Measurements from ENCODE around the gene HOXA6. TPM values are rescaled to one million over a fixed set of nuclear protein-coding genes. Genes with fewer than 3 reads are reported as not detected.
A peak's percentile ranks its signal among the peaks of the same experiment; 100 is the strongest.

The HOXA6 gene
- total RNA-seq, 1 donor from 2014 or later, result not detected

DNA sequence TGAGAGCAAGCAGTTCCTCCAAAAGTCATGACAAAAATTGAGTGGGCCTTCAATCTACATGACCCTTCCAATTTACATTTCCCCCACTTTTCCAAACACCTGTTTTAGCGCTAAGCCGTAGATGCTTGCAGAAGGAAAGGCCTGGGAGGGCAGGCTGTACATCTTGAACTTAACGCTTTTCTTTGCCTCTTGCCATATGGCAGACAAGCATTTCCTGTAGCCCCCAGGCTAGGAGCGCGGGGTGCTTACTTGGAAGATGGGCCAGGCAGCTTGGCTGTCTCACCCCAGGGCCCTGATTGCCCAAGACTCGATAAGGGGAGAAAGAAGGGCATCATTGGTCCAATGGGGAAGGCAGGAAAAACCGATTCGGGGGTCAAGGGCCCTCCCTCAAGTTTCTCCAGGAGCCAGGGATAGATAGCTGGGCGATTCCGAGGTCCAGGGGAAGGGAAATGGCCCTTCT is 24.8 kb upstream of the HOXA6 start:
- no peak for DNase-seq
- no peak overlapping the region for H3K4me3 Mint-ChIP-seq
- H3K27ac Mint-ChIP-seq, result peak overlapping the region; percentile 80
- H3K9me3 Mint-ChIP-seq, result peaks cover 8% of the 10 kb centered on the region
- H3K27me3 Mint-ChIP-seq, result peaks cover 62% of the 10 kb centered on the region
- intact Hi-C loops (cut with micrococcal nuclease), result loop anchor here (2.0 kb wide), 2 partner anchors 16 to 24 kb away; partner anchors contain the start of gene HOXA7
- peaks cover 7% of the 10 kb centered on the region for H3K36me3 Mint-ChIP-seq (ENCODE audit: low read depth)
- H3K4me1 Mint-ChIP-seq, result peaks cover 5% of the 10 kb centered on the region

DNA sequence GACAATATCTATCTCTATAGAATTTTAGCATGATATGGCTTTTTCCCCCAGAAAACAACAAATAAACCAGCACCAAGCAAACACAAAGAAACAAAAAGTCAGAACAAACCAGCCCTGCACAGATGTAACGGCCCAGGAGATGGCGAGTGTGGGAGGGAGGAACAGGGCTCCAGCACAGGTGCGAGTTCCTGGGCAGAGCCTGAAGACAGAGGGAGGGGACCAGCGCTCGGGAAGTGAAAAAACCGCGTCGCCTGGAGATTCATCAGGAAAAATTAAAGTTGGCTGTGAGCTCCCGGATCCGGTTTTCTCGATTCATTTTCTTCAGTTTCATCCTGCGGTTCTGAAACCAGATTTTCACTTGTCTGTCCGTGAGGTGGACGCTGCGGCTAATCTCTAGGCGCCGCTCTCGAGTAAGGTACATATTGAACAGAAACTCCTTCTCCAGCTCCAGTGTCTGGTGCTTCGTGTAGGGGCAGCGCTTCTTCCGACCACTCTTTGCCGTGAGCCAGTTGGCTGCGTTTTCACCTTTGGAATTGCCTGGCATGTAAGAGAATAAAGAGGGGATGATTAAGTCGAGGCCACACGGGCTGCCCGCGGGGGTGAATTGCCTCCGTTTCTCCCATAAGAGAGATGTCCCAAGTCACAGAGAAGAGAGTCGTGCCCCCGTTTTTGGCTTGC is 24.2 kb upstream of the HOXA6 start:
- no peak overlapping the region for H3K4me3 Mint-ChIP-seq

DNA sequence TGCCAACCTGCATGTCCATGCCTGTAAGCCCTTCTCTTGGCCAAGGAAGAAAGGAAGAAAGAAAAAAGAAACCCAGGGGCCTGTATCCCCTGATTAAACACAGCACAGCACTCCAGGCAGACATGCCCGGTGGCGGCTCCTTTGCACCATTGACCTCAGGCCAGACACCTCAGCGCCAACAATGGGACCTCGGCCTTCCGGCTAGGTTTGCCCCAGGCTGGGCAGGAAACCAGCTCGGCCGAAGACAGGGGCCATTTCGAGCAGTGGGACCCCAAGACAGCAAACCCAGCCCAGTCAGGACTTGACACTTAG is 23.7 kb upstream of the HOXA6 start:
- H3K36me3 Mint-ChIP-seq (ENCODE audit: low read depth), result peaks cover 7% of the 10 kb centered on the region
- no peak for DNase-seq
- no peak overlapping the region for H3K27ac Mint-ChIP-seq
- H3K27me3 Mint-ChIP-seq, result peaks cover 67% of the 10 kb centered on the region
- peaks cover 5% of the 10 kb centered on the region for H3K4me1 Mint-ChIP-seq
- intact Hi-C loops (cut with micrococcal nuclease), result loop anchor here (2.0 kb wide), 1 partner anchor 14 kb away; the partner anchor contains the start of gene HOXA11
- no peak overlapping the region for H3K4me3 Mint-ChIP-seq
- peaks cover 8% of the 10 kb centered on the region for H3K9me3 Mint-ChIP-seq

More for the DNA sequence above, 24.2 kb upstream of the HOXA6 start:
- peaks cover 67% of the 10 kb centered on the region for H3K27me3 Mint-ChIP-seq
- peaks cover 8% of the 10 kb centered on the region for H3K9me3 Mint-ChIP-seq
- peaks cover 7% of the 10 kb centered on the region for H3K36me3 Mint-ChIP-seq (ENCODE audit: low read depth)
- H3K4me1 Mint-ChIP-seq, result peaks cover 5% of the 10 kb centered on the region
- intact Hi-C loops (cut with micrococcal nuclease), result loop anchor here (2.0 kb wide), 3 partner anchors 13 to 25 kb away; partner anchors contain the start of genes HOXA11 and HOXA7
- DNase-seq, result no peak
- peak overlapping the region; percentile 80 for H3K27ac Mint-ChIP-seq

DNA sequence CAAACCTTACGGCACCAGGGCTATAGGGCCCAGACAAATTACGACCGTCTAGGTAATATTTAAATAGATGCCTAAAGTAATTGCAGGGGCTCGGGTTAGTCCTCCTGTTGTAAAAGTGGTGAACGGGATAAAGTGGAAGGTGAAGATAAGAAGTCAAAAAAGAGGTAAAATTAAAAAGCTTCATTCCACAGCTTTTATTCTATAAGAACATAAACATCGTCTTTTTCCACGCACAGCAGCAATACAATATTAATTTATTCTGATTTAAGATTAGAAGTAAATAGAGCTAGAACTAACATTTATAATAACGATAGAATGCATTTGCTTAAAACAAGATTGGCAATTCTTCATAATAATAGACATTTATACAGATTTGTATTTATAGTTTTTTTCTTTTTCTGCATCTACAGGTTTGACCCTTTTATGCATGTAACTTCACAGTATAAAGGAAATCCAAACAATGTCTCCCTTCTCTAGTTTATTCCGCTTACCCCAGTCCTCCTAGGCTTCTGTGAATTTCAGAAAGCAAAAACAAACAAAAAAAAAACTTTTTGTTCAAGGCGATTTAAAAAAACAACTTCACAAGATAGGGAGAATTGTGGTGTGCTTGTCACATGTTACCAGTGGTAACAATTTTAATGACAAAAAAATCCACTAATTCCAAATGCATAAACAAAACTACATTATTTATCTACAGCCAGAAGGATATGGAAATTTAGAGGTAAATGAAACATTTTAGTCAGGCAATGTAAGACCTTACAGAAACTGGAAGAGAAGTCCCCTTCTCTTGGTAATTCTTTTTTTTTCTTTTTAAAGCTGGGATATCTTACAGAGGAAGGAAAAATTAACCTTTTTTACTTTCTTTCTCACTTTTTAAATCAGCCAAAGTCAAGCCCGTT is 23.1 kb upstream of the HOXA6 start:
- Mint-ChIP-seq H3K27me3 (peaks cover 65% of the 10 kb centered on the region), H3K27ac (no peak overlapping the region), H3K9me3 (peaks cover 8% of the 10 kb centered on the region), H3K4me3 (no peak overlapping the region), H3K4me1 (peaks cover 5% of the 10 kb centered on the region), H3K36me3 (ENCODE audit: low read depth) (peaks cover 7% of the 10 kb centered on the region)
- no peak for DNase-seq
- intact Hi-C loops (cut with micrococcal nuclease), result loop anchor here (2.0 kb wide), 1 partner anchor 14 kb away; the partner anchor contains the start of gene HOXA11

DNA sequence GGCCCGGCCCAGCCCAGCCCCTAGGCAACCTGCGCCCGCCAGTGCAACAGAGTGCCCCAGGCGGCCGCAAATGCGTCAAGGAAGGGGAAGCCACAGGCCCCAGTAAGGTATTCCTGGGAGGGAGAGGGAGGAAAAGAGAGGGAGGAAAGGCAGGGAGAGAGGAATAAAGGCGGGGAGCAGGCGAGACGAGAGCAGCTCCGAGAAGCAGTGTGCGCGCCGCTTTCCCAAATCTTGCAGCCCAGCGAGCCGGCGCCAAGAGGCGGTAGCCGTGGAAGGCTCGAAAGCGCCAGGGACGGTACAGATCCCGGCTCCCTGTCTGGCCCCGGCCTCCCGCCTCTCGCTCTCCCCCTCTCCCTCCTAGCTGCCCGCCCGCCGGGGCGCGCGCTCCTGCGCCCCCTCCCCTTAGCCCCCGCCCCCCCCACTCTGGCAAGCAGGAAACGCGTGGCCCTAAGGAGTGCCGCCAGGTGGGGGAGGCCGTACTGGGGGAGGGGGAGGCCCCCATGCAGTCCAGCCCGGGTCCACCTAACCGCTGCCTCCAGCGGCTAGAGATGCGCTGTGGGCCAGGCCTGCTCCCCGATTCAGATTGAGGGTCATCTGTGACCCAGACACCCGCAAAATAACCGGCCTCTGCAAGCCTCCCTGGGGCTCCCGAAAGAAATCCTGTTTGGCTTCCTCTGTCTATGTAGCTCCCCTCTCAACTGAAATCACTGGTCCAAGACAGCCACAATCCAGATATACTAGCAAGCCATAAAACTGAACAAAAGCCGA is 22.3 kb upstream of the HOXA6 start:
- Mint-ChIP-seq H3K27ac (no peak overlapping the region), H3K9me3 (peaks cover 8% of the 10 kb centered on the region), H3K4me1 (peaks cover 5% of the 10 kb centered on the region), H3K4me3 (no peak overlapping the region), H3K36me3 (ENCODE audit: low read depth) (peaks cover 7% of the 10 kb centered on the region), H3K27me3 (peaks cover 62% of the 10 kb centered on the region)
- intact Hi-C loops (cut with micrococcal nuclease), result loop anchor here (2.0 kb wide), 1 partner anchor 15 kb away; the partner anchor contains the start of gene HOXA11
- no peak for DNase-seq

DNA sequence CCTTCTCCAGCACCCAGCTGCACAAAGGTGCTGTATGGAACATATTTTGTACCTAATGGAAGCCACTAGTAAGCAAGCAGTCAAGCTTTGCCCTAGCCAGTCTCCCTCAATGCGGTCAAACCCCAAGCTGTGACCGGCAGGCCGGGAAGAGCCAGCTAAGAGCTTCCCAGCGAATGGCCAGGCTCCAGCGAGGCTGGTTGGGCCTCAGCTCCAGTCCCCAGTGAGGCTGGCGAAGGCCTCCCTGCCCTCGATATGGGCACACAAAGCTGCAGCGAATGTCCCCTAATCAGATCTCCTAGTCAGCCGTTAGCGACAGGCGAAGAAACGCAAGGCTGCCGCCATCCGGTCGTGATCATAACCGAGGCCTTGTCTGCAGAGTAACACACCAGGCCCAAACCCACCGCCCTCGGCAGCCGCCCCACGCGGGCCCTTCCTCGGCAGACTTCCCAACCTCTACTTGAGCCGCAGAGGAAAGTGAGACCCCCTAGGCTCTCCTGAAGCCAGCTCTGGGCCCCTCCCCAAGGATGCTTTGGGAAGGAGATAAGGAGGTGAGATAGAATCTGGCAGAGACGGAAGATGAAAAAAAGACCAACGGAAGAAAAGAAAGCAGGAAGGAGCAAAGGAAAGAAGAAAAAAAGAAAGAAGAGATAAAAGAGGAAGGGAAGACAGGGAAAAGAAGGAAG is 20.8 kb upstream of the HOXA6 start:
- H3K9me3 Mint-ChIP-seq, result peaks cover 8% of the 10 kb centered on the region
- DNase-seq, result peak; percentile 70
- peaks cover 5% of the 10 kb centered on the region for H3K4me1 Mint-ChIP-seq
- no peak overlapping the region for H3K4me3 Mint-ChIP-seq
- peaks cover 8% of the 10 kb centered on the region for H3K36me3 Mint-ChIP-seq (ENCODE audit: low read depth)
- intact Hi-C loops (cut with micrococcal nuclease), result no loop called here
- H3K27ac Mint-ChIP-seq, result peak overlapping the region; percentile 81
- H3K27me3 Mint-ChIP-seq, result peaks cover 68% of the 10 kb centered on the region

DNA sequence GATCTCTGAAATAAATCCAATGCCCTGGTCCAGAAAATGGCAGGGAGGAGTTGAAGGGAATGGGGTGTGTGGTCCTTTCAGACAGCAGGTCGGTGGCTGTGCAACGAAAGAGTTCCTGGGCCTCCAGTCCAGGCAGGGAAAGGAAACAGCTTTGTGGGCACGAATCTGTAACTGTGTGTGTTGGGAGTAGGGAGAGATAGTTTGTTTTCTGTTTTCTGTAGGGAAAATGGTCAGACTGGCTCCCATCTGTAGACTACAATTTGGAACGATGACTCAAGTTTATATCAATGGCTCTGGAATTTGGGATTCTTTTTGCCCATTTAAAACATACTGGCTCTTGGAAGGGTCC is 20.3 kb upstream of the HOXA6 start:
- H3K4me1 Mint-ChIP-seq, result peaks cover 5% of the 10 kb centered on the region
- H3K36me3 Mint-ChIP-seq (ENCODE audit: low read depth), result peaks cover 8% of the 10 kb centered on the region
- no peak for DNase-seq
- H3K9me3 Mint-ChIP-seq, result peaks cover 8% of the 10 kb centered on the region
- peaks cover 73% of the 10 kb centered on the region for H3K27me3 Mint-ChIP-seq
- H3K27ac Mint-ChIP-seq, result no peak overlapping the region
- intact Hi-C loops (cut with micrococcal nuclease), result no loop called here
- no peak overlapping the region for H3K4me3 Mint-ChIP-seq

DNA sequence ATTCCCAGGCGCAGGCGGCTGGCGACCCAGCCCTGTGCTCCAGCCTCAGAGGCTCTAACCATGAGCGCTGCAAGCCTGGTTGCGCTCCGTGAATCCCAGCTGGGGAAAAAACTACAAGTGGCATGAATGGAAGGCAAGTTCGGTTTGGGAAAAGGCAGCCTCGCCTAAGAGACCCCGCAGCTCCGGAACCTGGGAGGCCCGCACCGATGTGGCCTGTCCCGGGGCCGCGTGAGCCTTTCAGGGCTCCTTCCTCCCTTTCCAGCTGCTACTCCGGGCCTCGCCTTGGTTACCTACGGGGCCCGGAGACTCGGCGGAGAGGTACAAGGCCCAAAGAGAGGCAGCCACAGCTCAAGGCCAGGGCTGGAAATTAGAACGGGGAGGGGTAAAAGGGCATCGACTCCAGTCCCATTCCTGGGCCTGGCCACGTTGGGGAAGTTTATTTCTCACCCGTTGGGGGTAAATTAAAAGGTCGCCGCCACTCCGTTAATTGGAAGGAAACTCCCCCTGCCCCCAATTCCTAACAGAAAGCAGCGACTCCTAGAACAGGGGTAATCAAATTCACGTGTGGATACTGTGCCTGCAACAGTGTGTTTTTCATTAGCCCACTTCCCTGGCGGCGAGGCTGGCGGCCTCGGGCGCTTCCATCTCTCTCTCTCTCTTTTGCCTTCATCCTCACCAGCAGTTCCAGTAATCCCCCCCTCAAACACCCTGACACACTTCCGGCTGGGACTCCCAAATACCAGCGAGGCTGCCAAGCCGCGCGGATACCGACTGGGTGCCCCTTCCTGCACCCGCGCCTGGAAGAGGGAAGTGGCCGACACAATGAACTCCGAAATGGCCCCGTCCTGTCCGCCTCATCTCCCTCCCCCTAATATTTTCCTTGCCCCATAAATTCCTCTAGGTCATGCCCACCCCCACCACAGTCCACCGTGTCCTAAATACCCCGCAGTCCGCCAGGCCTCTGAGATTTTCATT is 19.2 kb upstream of the HOXA6 start:
- H3K27ac Mint-ChIP-seq, result peak overlapping the region; percentile 6
- peaks cover 3% of the 10 kb centered on the region for H3K9me3 Mint-ChIP-seq
- peaks cover 8% of the 10 kb centered on the region for H3K36me3 Mint-ChIP-seq (ENCODE audit: low read depth)
- H3K4me3 Mint-ChIP-seq, result no peak overlapping the region
- H3K27me3 Mint-ChIP-seq, result peaks cover 76% of the 10 kb centered on the region
- intact Hi-C loops (cut with micrococcal nuclease), result no loop called here
- no peak for DNase-seq
- peaks cover 2% of the 10 kb centered on the region for H3K4me1 Mint-ChIP-seq

DNA sequence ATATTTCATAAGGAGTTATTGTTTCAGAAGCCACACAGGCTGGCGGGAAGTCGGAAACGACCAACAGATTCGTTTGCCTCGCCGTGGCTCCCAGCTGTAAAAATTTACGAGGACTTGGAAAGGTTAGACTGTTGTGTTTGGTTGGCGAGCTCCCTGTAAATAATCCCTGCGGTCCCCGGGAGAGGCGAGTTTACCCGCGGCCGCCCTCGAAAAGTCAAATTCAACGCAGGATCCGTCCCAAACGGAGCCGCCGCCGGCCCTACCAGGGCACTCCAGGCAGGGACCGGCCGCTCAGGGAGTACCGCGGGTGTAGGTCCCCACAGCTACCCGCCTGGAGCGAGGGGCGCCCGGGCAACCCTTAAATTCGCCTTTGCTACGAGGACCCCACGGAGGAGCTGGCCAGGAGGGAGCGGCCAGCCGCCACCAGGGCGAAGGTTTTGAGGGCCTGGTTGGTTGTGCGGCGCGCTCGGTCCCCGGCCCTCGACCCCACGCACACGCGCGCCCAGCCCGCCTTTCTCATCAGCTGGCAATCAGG is 18.5 kb upstream of the HOXA6 start:
- Mint-ChIP-seq H3K9me3 (peaks cover 3% of the 10 kb centered on the region), H3K4me1 (peaks cover 1% of the 10 kb centered on the region), H3K36me3 (ENCODE audit: low read depth) (peaks cover 8% of the 10 kb centered on the region), H3K4me3 (no peak overlapping the region), H3K27ac (peak overlapping the region; percentile 75), H3K27me3 (peaks cover 73% of the 10 kb centered on the region)
- peak; percentile 63 for DNase-seq
- intact Hi-C loops (cut with micrococcal nuclease), result loop anchor here (2.0 kb wide), 1 partner anchor 15 kb away; no protein-coding TSS in a partner anchor

DNA sequence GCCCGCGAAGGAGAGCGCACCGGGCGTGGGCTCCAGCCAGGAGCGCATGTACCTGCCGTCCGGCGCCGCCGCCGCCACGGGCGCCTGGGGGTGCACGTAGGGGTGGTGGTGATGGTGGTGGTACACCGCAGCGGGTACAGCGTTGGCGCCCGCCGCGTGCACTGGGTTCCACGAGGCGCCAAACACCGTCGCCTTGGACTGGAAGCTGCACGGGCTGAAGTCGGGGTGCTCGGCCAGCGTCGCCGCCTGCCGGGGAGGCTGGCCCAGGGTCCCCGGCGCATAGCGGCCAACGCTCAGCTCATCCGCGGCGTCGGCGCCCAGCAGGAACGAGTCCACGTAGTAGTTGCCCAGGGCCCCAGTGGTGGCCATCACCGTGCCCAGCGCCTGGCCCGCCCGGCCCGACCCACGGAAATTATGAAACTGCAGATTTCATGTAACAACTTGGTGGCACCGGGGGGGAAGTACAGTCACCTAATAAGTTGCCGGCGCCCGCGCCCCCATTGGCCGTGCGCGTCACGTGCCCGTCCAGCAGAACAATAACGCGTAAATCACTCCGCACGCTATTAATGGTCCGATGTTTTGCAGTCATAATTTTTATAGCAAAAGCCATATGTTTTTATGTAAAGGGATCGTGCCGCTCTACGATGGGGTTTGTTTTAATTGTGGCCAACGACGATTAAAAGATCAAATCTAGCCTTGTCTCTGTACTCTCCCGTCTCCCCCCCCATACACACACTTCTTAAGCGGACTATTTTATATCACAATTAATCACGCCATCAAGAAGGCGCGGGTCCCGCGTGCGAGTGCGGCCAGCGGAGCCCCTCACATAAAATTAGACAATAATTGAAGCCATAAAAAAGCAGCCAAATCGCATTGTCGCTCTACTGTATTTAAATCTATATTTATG is 17.8 kb upstream of the HOXA6 start, which contains the start of gene HOXA9:
Gene HOXA9, minus strand, starts transcription at position 449 of the 907 bp plus-strand sequence. Its CDS starts 80 bp downstream, at position 369.
- peak within 1 kb of the TSS; percentile 75 for H3K27ac Mint-ChIP-seq
- peaks cover 8% of the 10 kb centered on the region for H3K36me3 Mint-ChIP-seq (ENCODE audit: low read depth)
- H3K4me1 Mint-ChIP-seq, result peaks cover 2% of the 10 kb centered on the region
- intact Hi-C loops (cut with micrococcal nuclease), result loop anchor here (2.0 kb wide), 1 partner anchor 15 kb away; no protein-coding TSS in a partner anchor
- H3K9me3 Mint-ChIP-seq, result peaks cover 2% of the 10 kb centered on the region
- no peak within 1 kb of the TSS for H3K4me3 Mint-ChIP-seq
- no peak for DNase-seq
- peaks cover 70% of the 10 kb centered on the region for H3K27me3 Mint-ChIP-seq

DNA sequence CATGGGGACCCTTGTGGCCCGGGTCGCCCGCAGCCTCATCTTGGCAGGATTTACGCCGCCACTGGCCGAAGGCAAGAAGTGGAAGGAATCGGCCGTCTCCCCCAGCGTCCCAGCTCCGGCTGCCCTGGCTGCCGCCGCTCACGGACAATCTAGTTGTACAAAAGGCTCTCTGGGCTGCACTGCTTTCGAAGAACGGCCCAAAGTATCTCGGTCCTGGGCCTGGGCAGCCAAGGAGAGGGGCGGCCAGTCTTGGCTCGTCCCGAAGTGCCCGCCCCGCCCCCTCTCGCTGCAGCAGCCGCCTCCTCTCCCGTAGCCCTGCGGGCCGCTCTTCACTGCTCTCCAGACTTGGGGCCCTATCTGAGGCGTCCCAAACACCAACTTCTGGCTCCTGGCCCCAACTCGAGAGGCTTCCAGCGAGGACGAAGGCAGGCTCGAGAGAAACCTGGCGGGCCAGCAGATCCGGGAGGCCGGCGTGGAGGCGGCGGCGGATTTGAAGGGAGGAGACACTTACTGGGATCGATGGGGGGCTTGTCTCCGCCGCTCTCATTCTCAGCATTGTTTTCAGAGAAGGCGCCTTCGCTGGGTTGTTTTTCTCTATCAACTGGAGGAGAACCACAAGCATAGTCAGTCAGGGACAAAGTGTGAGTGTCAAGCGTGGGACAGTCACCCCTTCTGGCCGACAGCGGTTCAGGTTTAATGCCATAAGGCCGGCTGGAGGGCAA is 17.0 kb upstream of the HOXA6 start:
- intact Hi-C loops (cut with micrococcal nuclease), result loop anchor here (2.0 kb wide), 1 partner anchor 14 kb away; no protein-coding TSS in a partner anchor
- peaks cover 7% of the 10 kb centered on the region for H3K36me3 Mint-ChIP-seq (ENCODE audit: low read depth)
- H3K27me3 Mint-ChIP-seq, result peaks cover 69% of the 10 kb centered on the region
- peaks cover 2% of the 10 kb centered on the region for H3K4me1 Mint-ChIP-seq
- no peak for DNase-seq
- H3K4me3 Mint-ChIP-seq, result no peak overlapping the region
- H3K27ac Mint-ChIP-seq, result no peak overlapping the region
- H3K9me3 Mint-ChIP-seq, result no peaks in the 10 kb centered on the region

Data from activated CD4-positive, alpha-beta T cell treated with anti-CD3 and anti-CD28 coated beads, Interleukin-2, amount 10 ng/mL, durations not matched to agents 24 days and 14 days (primary cell).